ENCODE measurements around the gene DHRS9. TPM values are rescaled to one million over a fixed set of nuclear protein-coding genes. Genes with fewer than 3 reads are reported as not detected.
A peak's percentile ranks its signal among the peaks of the same experiment; 100 is the strongest.

DHRS9 gene
- total and polyA plus RNA-seq, 2 experiments from 2014 or later = not detected

DNA sequence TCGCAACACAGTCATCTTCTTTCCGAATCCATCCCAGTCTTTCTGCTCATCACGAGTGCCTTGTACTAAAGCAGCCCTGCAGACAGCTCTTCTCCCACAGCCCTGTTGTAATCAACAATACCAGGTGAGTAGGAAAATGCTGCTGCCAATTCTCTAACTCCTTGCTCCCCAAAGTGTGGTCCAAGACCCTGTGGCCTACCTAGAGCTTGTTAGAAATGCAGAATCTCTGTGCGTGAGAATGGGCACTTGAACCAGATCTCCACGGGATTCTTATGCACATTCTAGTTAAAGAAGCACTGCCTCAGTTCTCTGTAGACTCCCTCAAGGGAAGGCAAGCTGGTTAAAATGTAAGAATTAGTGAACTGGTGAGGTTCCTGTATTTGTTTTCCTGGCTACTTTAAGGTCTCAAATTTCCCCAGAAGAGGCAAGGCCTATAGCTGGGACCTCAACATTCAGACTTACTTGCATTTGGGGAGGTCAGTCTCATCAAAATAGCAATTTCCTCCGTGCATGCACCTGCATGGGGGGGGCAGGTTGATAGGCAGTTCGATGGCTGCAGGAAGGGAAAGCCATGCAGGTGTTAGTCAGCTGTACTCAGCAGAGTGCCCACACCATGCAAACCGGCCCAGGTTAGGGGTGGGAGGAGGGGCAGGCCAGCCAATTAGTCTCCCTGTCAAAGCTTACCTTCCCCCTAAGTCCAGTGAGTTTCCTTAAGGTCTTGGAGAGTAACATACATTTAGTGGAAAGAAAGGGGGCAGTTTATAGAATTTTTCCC, 70.8 kb downstream of the DHRS9 start:
- H3K4me3 ChIP-seq = no peak overlapping the region
- H4K20me1 ChIP-seq (replicated peaks; ENCODE audit: insufficient read depth) = no peaks in the 10 kb centered on the region
- Mint-ChIP-seq H3K27me3 (ENCODE audit: insufficient read depth, low read depth, poor library complexity) (peaks cover 8% of the 10 kb centered on the region), H3K36me3 (ENCODE audit: low read depth) (no peaks in the 10 kb centered on the region), H3K9me3 (no peaks in the 10 kb centered on the region), H3K4me3 (peak overlapping the region; percentile 4; the same call in 2 of the 3 replicates), H3K4me1 (peaks cover 40% of the 10 kb centered on the region), H3K27ac (peak overlapping the region; percentile 35)
- ATAC-seq (peak; percentile 76), DNase-seq (ENCODE audit: low spot score) (peak; percentile 59)
- no peaks in the 10 kb centered on the region for H3K79me2 ChIP-seq (replicated peaks; ENCODE audit: insufficient read depth)
- peak overlapping the region; percentile 11; the same call in 1 of the 2 replicates for H2AFZ ChIP-seq
- no peaks in the 10 kb centered on the region for H3K9me2 ChIP-seq (ENCODE audit: insufficient read depth)
- no peaks in the 10 kb centered on the region for H3K36me3 ChIP-seq (ENCODE audit: insufficient read depth)
- H3K27me3 ChIP-seq (ENCODE audit: insufficient read depth) = no peaks in the 10 kb centered on the region
- no peak for TF ChIP-seq CREB1 (CRISPR knock-in tag; IDR thresholded peaks at IDR 0.05; ENCODE audit: low read depth)
- TF ChIP-seq EZH2phosphoT487 (IDR thresholded peaks at IDR 0.05; ENCODE audit: unreplicated experiment) = no peak
- TF ChIP-seq ZNF331 (CRISPR knock-in tag; IDR thresholded peaks at IDR 0.05; ENCODE audit: low read depth) = no peak
- no peak for TF ChIP-seq EZH2 (IDR thresholded peaks at IDR 0.05; ENCODE audit: low read depth, unreplicated experiment)
- TF ChIP-seq, protein P1, sequence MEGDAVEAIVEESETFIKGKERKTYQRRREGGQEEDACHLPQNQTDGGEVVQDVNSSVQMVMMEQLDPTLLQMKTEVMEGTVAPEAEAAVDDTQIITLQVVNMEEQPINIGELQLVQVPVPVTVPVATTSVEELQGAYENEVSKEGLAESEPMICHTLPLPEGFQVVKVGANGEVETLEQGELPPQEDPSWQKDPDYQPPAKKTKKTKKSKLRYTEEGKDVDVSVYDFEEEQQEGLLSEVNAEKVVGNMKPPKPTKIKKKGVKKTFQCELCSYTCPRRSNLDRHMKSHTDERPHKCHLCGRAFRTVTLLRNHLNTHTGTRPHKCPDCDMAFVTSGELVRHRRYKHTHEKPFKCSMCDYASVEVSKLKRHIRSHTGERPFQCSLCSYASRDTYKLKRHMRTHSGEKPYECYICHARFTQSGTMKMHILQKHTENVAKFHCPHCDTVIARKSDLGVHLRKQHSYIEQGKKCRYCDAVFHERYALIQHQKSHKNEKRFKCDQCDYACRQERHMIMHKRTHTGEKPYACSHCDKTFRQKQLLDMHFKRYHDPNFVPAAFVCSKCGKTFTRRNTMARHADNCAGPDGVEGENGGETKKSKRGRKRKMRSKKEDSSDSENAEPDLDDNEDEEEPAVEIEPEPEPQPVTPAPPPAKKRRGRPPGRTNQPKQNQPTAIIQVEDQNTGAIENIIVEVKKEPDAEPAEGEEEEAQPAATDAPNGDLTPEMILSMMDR (conservative IDR thresholded peaks at IDR 0.05; ENCODE audit: low read depth in 2 of 2) = no peak
- TF ChIP-seq, protein P2, sequence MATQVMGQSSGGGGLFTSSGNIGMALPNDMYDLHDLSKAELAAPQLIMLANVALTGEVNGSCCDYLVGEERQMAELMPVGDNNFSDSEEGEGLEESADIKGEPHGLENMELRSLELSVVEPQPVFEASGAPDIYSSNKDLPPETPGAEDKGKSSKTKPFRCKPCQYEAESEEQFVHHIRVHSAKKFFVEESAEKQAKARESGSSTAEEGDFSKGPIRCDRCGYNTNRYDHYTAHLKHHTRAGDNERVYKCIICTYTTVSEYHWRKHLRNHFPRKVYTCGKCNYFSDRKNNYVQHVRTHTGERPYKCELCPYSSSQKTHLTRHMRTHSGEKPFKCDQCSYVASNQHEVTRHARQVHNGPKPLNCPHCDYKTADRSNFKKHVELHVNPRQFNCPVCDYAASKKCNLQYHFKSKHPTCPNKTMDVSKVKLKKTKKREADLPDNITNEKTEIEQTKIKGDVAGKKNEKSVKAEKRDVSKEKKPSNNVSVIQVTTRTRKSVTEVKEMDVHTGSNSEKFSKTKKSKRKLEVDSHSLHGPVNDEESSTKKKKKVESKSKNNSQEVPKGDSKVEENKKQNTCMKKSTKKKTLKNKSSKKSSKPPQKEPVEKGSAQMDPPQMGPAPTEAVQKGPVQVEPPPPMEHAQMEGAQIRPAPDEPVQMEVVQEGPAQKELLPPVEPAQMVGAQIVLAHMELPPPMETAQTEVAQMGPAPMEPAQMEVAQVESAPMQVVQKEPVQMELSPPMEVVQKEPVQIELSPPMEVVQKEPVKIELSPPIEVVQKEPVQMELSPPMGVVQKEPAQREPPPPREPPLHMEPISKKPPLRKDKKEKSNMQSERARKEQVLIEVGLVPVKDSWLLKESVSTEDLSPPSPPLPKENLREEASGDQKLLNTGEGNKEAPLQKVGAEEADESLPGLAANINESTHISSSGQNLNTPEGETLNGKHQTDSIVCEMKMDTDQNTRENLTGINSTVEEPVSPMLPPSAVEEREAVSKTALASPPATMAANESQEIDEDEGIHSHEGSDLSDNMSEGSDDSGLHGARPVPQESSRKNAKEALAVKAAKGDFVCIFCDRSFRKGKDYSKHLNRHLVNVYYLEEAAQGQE (IDR thresholded peaks at IDR 0.05; ENCODE audit: unreplicated experiment) = no peak
- no peak for TF ChIP-seq STAT1 (IDR thresholded peaks at IDR 0.05; ENCODE audit: unreplicated experiment)
- TF ChIP-seq, protein P3, sequence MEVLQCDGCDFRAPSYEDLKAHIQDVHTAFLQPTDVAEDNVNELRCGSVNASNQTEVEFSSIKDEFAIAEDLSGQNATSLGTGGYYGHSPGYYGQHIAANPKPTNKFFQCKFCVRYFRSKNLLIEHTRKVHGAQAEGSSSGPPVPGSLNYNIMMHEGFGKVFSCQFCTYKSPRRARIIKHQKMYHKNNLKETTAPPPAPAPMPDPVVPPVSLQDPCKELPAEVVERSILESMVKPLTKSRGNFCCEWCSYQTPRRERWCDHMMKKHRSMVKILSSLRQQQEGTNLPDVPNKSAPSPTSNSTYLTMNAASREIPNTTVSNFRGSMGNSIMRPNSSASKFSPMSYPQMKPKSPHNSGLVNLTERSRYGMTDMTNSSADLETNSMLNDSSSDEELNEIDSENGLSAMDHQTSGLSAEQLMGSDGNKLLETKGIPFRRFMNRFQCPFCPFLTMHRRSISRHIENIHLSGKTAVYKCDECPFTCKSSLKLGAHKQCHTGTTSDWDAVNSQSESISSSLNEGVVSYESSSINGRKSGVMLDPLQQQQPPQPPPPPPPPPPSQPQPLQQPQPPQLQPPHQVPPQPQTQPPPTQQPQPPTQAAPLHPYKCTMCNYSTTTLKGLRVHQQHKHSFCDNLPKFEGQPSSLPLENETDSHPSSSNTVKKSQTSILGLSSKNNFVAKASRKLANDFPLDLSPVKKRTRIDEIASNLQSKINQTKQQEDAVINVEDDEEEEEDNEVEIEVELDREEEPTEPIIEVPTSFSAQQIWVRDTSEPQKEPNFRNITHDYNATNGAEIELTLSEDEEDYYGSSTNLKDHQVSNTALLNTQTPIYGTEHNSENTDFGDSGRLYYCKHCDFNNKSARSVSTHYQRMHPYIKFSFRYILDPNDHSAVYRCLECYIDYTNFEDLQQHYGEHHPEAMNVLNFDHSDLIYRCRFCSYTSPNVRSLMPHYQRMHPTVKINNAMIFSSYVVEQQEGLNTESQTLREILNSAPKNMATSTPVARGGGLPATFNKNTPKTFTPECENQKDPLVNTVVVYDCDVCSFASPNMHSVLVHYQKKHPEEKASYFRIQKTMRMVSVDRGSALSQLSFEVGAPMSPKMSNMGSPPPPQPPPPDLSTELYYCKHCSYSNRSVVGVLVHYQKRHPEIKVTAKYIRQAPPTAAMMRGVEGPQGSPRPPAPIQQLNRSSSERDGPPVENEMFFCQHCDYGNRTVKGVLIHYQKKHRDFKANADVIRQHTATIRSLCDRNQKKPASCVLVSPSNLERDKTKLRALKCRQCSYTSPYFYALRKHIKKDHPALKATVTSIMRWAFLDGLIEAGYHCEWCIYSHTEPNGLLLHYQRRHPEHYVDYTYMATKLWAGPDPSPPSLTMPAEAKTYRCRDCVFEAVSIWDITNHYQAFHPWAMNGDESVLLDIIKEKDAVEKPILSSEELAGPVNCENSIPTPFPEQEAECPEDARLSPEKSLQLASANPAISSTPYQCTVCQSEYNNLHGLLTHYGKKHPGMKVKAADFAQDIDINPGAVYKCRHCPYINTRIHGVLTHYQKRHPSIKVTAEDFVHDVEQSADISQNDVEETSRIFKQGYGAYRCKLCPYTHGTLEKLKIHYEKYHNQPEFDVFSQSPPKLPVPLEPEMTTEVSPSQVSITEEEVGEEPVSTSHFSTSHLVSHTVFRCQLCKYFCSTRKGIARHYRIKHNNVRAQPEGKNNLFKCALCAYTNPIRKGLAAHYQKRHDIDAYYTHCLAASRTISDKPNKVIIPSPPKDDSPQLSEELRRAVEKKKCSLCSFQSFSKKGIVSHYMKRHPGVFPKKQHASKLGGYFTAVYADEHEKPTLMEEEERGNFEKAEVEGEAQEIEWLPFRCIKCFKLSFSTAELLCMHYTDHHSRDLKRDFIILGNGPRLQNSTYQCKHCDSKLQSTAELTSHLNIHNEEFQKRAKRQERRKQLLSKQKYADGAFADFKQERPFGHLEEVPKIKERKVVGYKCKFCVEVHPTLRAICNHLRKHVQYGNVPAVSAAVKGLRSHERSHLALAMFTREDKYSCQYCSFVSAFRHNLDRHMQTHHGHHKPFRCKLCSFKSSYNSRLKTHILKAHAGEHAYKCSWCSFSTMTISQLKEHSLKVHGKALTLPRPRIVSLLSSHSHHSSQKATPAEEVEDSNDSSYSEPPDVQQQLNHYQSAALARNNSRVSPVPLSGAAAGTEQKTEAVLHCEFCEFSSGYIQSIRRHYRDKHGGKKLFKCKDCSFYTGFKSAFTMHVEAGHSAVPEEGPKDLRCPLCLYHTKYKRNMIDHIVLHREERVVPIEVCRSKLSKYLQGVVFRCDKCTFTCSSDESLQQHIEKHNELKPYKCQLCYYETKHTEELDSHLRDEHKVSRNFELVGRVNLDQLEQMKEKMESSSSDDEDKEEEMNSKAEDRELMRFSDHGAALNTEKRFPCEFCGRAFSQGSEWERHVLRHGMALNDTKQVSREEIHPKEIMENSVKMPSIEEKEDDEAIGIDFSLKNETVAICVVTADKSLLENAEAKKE (CRISPR knock-in tag; IDR thresholded peaks at IDR 0.05) = no peak
- TF ChIP-seq JUNB (IDR thresholded peaks at IDR 0.05; ENCODE audit: unreplicated experiment) = no peak
- TF ChIP-seq ZNF114 (CRISPR knock-in tag; IDR thresholded peaks at IDR 0.05) = no peak
- no peak for TF ChIP-seq NANOG (IDR thresholded peaks at IDR 0.05; ENCODE audit: borderline replicate concordance)
- TF ChIP-seq POLR2AphosphoS5 (IDR thresholded peaks at IDR 0.05; ENCODE audit: low read depth) = no peak
- TF ChIP-seq, protein P4, sequence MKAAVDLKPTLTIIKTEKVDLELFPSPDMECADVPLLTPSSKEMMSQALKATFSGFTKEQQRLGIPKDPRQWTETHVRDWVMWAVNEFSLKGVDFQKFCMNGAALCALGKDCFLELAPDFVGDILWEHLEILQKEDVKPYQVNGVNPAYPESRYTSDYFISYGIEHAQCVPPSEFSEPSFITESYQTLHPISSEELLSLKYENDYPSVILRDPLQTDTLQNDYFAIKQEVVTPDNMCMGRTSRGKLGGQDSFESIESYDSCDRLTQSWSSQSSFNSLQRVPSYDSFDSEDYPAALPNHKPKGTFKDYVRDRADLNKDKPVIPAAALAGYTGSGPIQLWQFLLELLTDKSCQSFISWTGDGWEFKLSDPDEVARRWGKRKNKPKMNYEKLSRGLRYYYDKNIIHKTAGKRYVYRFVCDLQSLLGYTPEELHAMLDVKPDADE (IDR thresholded peaks at IDR 0.05) = no peak
- 0 out of 2 replicates have a peak overlapping the region, but pooled peaks have one; percentile 39 for H3K27ac ChIP-seq (ENCODE audit: low read depth)
- H3F3A ChIP-seq (replicated peaks; ENCODE audit: low read depth) = no peaks in the 10 kb centered on the region
- H3K4me2 ChIP-seq = peak overlapping the region; percentile 59
- H3K4me1 ChIP-seq (ENCODE audit: insufficient read depth) = peaks cover 37% of the 10 kb centered on the region
